NB4 (cell line): ENCODE data around the gene PIGW.

ENCODE experiments used
- DNase-seq: peaks from one replicate; pipeline ENCODE4 v3.0.0; 2010; ENCODE audit warnings: low read depth
- H3K4me3 ChIP-seq: one replicate; pipeline ENCODE4 v1.5.1; 2011; ENCODE audit warnings: mild to moderate bottlenecking, low read depth, low read length, moderate library complexity
- CTCF ChIP-seq: IDR thresholded peaks from one replicate; pipeline ENCODE4 v1.5.1; 2012; ENCODE audit warnings: low read depth, low read length
- MAX ChIP-seq: IDR thresholded peaks from 2 replicates; pipeline ENCODE4 v1.6.1; 2011; ENCODE audit warnings: low read depth, low read length
- MYC ChIP-seq: IDR thresholded peaks from 2 replicates; pipeline ENCODE4 v1.6.1; 2011; ENCODE audit warnings: low read depth, low read length
- POLR2A ChIP-seq: IDR thresholded peaks from 2 replicates; pipeline ENCODE4 v1.6.1; 2011; ENCODE audit warnings: mild to moderate bottlenecking; ENCODE audit not compliant: insufficient read length; ENCODE audit errors: extremely low read depth

Gene PIGW

GRCh38 chr17:36500745-36501225 lies 34.0 kb upstream of the PIGW start:
- no peak for TF ChIP-seq MYC
- no peak for TF ChIP-seq MAX
- H3K4me3 ChIP-seq, result no peak overlapping the region
- no peak for DNase-seq

GRCh38 chr17:36501351-36501750 lies 33.4 kb upstream of the PIGW start:
- TF ChIP-seq POLR2A (no peak), MYC (no peak)
- no peak for DNase-seq
- H3K4me3 ChIP-seq, result no peak overlapping the region

- TF ChIP-seq CTCF (no peak), MAX (no peak), MYC (no peak), POLR2A (no peak)
- DNase-seq, result no peak
- no peak overlapping the region for H3K4me3 ChIP-seq
These were observed 32.8 kb upstream of the PIGW start for GRCh38 chr17:36501963-36502362.

GRCh38 chr17:36503456-36504155 lies 31.2 kb upstream of the PIGW start:
- no peak for TF ChIP-seq POLR2A
- TF ChIP-seq MYC, result no peak
- no peak for TF ChIP-seq MAX
- TF ChIP-seq CTCF, result no peak
- H3K4me3 ChIP-seq, result no peak overlapping the region
- DNase-seq, result no peak

GRCh38 chr17:36504156-36504545 lies 30.6 kb upstream of the PIGW start:
- H3K4me3 ChIP-seq, result no peak overlapping the region
- DNase-seq, result no peak
- TF ChIP-seq POLR2A, result no peak
- TF ChIP-seq MYC, result no peak
- TF ChIP-seq MAX, result no peak
- TF ChIP-seq CTCF, result no peak

- TF ChIP-seq MYC (no peak), MAX (no peak), POLR2A (no peak), CTCF (no peak)
- no peak for DNase-seq
- H3K4me3 ChIP-seq, result no peak overlapping the region
These were observed 29.6 kb upstream of the PIGW start for GRCh38 chr17:36505171-36505570.
